ENCODE data around the gene TBCA. TPM values are rescaled to one million over a fixed set of nuclear protein-coding genes. Genes with fewer than 3 reads are reported as not detected.

TBCA gene
- total and polyA plus RNA-seq, 2 of the 13 experiments (the other 11 are each of a cell fraction or from before 2014, with no cell fraction given), result 93.8 to 309 TPM

DNA sequence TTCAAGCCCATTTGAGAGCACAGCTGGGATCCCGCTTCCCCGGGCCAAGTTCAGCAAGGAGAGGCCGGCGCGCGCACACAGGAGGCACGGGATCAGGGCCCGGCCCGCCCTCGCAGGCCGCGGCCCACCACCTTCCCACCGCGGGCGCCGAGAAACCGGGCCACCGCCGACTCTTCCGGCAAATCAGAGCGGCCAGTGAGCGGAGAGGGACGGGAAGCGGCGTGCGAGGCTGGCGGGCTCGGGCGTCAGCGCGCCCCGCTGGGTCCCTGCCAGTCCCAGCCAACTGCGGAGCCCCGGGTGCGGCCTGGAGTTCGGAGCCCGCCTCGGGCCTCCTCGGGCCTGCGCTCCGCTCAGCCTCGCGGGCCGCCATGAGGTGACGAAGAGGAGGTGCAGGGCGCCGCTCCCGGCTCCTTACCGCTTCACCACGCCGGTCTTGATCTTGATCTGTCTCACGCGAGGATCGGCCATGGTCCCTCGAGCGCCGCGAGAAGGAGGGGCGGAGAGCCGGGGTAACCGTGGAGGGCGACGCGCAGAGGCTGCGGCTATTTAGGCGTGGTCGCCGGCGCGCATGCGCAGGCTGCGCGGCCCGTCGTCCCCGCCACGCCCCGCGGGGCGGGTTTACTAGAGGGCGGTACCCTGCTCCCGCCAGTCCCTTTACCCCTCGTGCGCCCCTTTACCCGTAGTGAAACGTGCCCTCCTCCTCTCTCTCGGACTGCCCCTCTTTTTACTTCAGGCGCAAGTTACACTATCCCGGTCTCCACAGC lies at the start of gene TBCA (continued):
- TF ChIP-seq, protein P1, sequence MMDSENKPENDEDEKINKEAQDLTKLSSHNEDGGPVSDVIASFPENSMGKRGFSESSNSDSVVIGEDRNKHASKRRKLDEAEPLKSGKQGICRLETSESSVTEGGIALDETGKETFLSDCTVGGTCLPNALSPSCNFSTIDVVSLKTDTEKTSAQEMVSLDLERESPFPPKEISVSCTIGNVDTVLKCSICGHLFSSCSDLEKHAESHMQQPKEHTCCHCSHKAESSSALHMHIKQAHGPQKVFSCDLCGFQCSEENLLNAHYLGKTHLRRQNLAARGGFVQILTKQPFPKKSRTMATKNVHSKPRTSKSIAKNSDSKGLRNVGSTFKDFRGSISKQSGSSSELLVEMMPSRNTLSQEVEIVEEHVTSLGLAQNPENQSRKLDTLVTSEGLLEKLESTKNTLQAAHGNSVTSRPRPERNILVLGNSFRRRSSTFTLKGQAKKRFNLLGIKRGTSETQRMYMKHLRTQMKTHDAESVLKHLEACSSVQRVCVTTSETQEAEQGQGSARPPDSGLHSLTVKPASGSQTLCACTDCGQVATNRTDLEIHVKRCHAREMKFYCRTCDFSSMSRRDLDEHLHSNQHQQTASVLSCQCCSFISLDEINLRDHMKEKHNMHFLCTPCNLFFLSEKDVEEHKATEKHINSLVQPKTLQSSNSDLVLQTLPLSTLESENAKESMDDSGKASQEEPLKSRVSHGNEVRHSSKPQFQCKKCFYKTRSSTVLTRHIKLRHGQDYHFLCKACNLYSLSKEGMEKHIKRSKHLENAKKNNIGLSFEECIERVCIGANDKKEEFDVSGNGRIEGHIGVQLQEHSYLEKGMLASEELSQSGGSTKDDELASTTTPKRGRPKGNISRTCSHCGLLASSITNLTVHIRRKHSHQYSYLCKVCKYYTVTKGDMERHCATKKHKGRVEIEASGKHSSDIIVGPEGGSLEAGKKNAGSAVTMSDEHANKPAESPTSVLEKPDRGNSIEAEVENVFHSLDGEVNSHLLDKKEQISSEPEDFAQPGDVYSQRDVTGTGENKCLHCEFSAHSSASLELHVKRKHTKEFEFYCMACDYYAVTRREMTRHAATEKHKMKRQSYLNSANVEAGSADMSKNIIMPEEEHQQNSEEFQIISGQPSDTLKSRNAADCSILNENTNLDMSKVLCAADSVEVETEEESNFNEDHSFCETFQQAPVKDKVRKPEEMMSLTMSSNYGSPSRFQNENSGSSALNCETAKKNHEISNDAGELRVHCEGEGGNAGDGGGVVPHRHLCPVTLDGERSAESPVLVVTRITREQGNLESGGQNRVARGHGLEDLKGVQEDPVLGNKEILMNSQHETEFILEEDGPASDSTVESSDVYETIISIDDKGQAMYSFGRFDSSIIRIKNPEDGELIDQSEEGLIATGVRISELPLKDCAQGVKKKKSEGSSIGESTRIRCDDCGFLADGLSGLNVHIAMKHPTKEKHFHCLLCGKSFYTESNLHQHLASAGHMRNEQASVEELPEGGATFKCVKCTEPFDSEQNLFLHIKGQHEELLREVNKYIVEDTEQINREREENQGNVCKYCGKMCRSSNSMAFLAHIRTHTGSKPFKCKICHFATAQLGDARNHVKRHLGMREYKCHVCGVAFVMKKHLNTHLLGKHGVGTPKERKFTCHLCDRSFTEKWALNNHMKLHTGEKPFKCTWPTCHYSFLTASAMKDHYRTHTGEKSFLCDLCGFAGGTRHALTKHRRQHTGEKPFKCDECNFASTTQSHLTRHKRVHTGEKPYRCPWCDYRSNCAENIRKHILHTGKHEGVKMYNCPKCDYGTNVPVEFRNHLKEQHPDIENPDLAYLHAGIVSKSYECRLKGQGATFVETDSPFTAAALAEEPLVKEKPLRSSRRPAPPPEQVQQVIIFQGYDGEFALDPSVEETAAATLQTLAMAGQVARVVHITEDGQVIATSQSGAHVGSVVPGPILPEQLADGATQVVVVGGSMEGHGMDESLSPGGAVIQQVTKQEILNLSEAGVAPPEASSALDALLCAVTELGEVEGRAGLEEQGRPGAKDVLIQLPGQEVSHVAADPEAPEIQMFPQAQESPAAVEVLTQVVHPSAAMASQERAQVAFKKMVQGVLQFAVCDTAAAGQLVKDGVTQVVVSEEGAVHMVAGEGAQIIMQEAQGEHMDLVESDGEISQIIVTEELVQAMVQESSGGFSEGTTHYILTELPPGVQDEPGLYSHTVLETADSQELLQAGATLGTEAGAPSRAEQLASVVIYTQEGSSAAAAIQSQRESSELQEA (CRISPR knock-in tag; IDR thresholded peaks at IDR 0.05; ENCODE audit: not compliant biosample characterization), result peak; percentile 42
- no peak for TF ChIP-seq ATM (IDR thresholded peaks at IDR 0.05; ENCODE audit: borderline replicate concordance)
- TF ChIP-seq SMC3 (IDR thresholded peaks at IDR 0.05; ENCODE audit: low read length), result no peak
- TF ChIP-seq ISX (CRISPR knock-in tag; conservative IDR thresholded peaks at IDR 0.05), result no peak
- TF ChIP-seq MYNN (CRISPR knock-in tag; IDR thresholded peaks at IDR 0.05; ENCODE audit: low read depth), result no peak; the same call in 1 of the 2 replicates
- no peak for TF ChIP-seq ZSCAN29 (CRISPR knock-in tag; conservative IDR thresholded peaks at IDR 0.05)
- peak; percentile 50 for TF ChIP-seq AGO1 (IDR thresholded peaks at IDR 0.05; ENCODE audit: low read depth, low read length, poor library complexity, severe bottlenecking)
- TF ChIP-seq FOXA3 (CRISPR knock-in tag; IDR thresholded peaks at IDR 0.05), result no peak
- TF ChIP-seq, protein P2, sequence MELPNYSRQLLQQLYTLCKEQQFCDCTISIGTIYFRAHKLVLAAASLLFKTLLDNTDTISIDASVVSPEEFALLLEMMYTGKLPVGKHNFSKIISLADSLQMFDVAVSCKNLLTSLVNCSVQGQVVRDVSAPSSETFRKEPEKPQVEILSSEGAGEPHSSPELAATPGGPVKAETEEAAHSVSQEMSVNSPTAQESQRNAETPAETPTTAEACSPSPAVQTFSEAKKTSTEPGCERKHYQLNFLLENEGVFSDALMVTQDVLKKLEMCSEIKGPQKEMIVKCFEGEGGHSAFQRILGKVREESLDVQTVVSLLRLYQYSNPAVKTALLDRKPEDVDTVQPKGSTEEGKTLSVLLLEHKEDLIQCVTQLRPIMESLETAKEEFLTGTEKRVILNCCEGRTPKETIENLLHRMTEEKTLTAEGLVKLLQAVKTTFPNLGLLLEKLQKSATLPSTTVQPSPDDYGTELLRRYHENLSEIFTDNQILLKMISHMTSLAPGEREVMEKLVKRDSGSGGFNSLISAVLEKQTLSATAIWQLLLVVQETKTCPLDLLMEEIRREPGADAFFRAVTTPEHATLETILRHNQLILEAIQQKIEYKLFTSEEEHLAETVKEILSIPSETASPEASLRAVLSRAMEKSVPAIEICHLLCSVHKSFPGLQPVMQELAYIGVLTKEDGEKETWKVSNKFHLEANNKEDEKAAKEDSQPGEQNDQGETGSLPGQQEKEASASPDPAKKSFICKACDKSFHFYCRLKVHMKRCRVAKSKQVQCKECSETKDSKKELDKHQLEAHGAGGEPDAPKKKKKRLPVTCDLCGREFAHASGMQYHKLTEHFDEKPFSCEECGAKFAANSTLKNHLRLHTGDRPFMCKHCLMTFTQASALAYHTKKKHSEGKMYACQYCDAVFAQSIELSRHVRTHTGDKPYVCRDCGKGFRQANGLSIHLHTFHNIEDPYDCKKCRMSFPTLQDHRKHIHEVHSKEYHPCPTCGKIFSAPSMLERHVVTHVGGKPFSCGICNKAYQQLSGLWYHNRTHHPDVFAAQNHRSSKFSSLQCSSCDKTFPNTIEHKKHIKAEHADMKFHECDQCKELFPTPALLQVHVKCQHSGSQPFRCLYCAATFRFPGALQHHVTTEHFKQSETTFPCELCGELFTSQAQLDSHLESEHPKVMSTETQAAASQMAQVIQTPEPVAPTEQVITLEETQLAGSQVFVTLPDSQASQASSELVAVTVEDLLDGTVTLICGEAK (IDR thresholded peaks at IDR 0.05), result no peak
- TF ChIP-seq, protein P2 (CRISPR knock-in tag; IDR thresholded peaks at IDR 0.05), result peak; percentile 85

Measured in HepG2 (cell line).